GM12892 (cell line): ENCODE results near the gene INPP5A.
A peak's percentile ranks its signal among the peaks of the same experiment; 100 is the strongest.
"Not testable (repeated sequence)": the region's sequence is repeated elsewhere in the genome, so short reads cannot be mapped to it uniquely, and the experiment has no call there.

Experiments used
- DNase-seq: peaks from one replicate; pipeline ENCODE4 v3.0.0; 2011; ENCODE audit not compliant: insufficient read length
- FAIRE-seq: peaks from 2 replicates; lab custom pipeline; 2011; peaks lifted over from hg19 to GRCh38; lab: Jason Lieb, UNC
- POLR2A ChIP-seq: IDR thresholded peaks from 2 replicates; pipeline ENCODE4 v1.6.1; 2011; ENCODE audit warnings: low read depth, low read length, control low read depth
- POLR2AphosphoS5 ChIP-seq: IDR thresholded peaks from 2 replicates; pipeline ENCODE4 v1.6.1; 2011; ENCODE audit warnings: low read depth, low read length, control low read depth
- TAF1 ChIP-seq: IDR thresholded peaks from 2 replicates; pipeline ENCODE4 v1.6.1; 2011; ENCODE audit warnings: low read depth, mild to moderate bottlenecking, control low read depth, low read length, borderline replicate concordance

Gene INPP5A

GRCh38 chr10:132566892-132567291 is 29.3 kb downstream of the INPP5A start:
- FAIRE-seq, result no peak
- TF ChIP-seq POLR2AphosphoS5 (no peak), POLR2A (no peak), TAF1 (no peak)
- no peak for DNase-seq

GRCh38 chr10:132570265-132570664 is 32.7 kb downstream of the INPP5A start:
- TF ChIP-seq POLR2A (no peak), TAF1 (no peak), POLR2AphosphoS5 (no peak)
- no peak for DNase-seq
- no peak for FAIRE-seq

GRCh38 chr10:132570771-132571649 is 33.4 kb downstream of the INPP5A start:
- FAIRE-seq (peak; percentile 76), DNase-seq (no peak)
- TF ChIP-seq POLR2A (no peak), TAF1 (no peak), POLR2AphosphoS5 (no peak)

GRCh38 chr10:132571650-132572544 is 34.3 kb downstream of the INPP5A start:
- TF ChIP-seq POLR2AphosphoS5 (no peak; the same call in 1 of the 2 replicates), POLR2A (no peak), TAF1 (no peak)
- DNase-seq (no peak), FAIRE-seq (peak; percentile 99)

GRCh38 chr10:132572545-132572937 is 35.0 kb downstream of the INPP5A start:
- DNase-seq (no peak), FAIRE-seq (no peak)
- TF ChIP-seq POLR2A (no peak), TAF1 (no peak), POLR2AphosphoS5 (no peak)

- FAIRE-seq, result peak; percentile 68
- not testable (repeated sequence) for DNase-seq
Measured at GRCh38 chr10:132572946-132573345, 35.4 kb downstream of the INPP5A start.

GRCh38 chr10:132574288-132574687 is 36.7 kb downstream of the INPP5A start:
- TF ChIP-seq TAF1, result no peak
- TF ChIP-seq POLR2AphosphoS5, result no peak
- TF ChIP-seq POLR2A, result no peak
- FAIRE-seq, result no peak
- DNase-seq, result no peak

- no peak for DNase-seq
- no peak for TF ChIP-seq POLR2A
- TF ChIP-seq TAF1, result no peak
- no peak for TF ChIP-seq POLR2AphosphoS5
- peak; percentile 38 for FAIRE-seq
Measured at GRCh38 chr10:132574783-132575319, 37.3 kb downstream of the INPP5A start.

- DNase-seq, result no peak
- no peak for TF ChIP-seq TAF1
- no peak for TF ChIP-seq POLR2AphosphoS5
- no peak for TF ChIP-seq POLR2A
- FAIRE-seq, result peak; percentile 86
Measured at GRCh38 chr10:132575320-132576201, 38.0 kb downstream of the INPP5A start.

GRCh38 chr10:132576671-132577349 is 39.2 kb downstream of the INPP5A start:
- no peak for TF ChIP-seq TAF1
- TF ChIP-seq POLR2A, result no peak
- TF ChIP-seq POLR2AphosphoS5, result no peak
- DNase-seq (no peak), FAIRE-seq (no peak)
